Nephron (organoid): Measurements from ENCODE around the gene MOB1A.

Source experiments
- H3K27ac Mint-ChIP-seq, 3 experiments: 2 replicates each; pipeline ENCODE4 v1.8.0; 2020; ENCODE audit warnings: mixed read lengths in 3 of 3, mild to moderate bottlenecking in 2 of 3, moderate library complexity in 1 of 3
- H3K27me3 Mint-ChIP-seq: 2 replicates; pipeline ENCODE4 v1.8.0; 2021; ENCODE audit warnings: low read depth, mild to moderate bottlenecking, moderate library complexity, mixed read lengths
- H3K36me3 Mint-ChIP-seq: 2 replicates; pipeline ENCODE4 v1.8.0; 2020; ENCODE audit warnings: low read depth, mixed read lengths
- H3K4me1 Mint-ChIP-seq: 2 replicates; pipeline ENCODE4 v1.8.0; 2020; ENCODE audit warnings: mixed read lengths
- H3K4me3 Mint-ChIP-seq, 3 experiments: 2 replicates each; pipeline ENCODE4 v1.8.0; 2020; ENCODE audit warnings: mild to moderate bottlenecking in 3 of 3, mixed read lengths in 3 of 3, moderate library complexity in 2 of 3
- H3K9me3 Mint-ChIP-seq: 2 replicates; pipeline ENCODE4 v1.8.0; 2020; ENCODE audit warnings: mixed read lengths
- TF ChIP-seq, protein P1 (sequence below), 3 experiments: fragments of 200-600 bp; sonication (generic); IDR thresholded peaks; one replicate each; pipeline ENCODE4 v1.5.0; 2021; ENCODE audit warnings: antibody characterized with exemption in 3 of 3; ENCODE audit not compliant: unreplicated experiment in 3 of 3

Gene MOB1A

DNA sequence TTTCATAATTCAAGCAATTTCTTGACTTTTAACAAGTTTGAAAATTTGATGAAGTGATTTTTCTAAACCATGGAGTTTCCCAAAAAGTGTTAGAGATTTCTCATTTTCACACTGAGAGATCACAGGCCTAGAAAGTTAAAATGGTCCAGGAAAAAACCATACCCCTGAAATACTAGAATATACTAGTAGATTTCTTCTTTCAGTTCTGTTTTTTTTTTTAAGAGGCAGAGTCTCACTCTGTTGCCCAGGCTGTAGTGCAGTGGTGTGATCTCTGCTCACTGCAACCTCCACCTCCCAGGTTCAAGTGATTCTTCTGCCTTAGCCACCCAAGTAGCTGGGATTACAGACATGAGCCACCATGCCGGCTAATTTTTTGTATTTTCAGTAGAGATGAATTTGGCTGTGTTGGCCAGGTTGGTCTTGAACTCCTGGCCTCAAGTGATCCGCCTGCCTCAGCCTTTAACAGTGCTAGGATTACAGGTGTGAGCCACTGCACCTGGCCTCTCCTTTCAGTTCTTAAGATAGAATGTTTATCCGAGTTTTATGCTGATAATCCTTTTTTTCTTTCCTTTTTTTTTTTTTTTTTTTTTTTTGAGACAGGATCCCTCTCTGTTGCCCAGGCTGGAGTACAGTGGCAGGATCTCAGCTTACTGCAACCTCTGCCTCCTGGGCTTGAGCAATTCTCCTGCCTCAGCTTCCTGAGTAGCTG, 34.2 kb upstream of the MOB1A start:
- TF ChIP-seq, protein P1, sequence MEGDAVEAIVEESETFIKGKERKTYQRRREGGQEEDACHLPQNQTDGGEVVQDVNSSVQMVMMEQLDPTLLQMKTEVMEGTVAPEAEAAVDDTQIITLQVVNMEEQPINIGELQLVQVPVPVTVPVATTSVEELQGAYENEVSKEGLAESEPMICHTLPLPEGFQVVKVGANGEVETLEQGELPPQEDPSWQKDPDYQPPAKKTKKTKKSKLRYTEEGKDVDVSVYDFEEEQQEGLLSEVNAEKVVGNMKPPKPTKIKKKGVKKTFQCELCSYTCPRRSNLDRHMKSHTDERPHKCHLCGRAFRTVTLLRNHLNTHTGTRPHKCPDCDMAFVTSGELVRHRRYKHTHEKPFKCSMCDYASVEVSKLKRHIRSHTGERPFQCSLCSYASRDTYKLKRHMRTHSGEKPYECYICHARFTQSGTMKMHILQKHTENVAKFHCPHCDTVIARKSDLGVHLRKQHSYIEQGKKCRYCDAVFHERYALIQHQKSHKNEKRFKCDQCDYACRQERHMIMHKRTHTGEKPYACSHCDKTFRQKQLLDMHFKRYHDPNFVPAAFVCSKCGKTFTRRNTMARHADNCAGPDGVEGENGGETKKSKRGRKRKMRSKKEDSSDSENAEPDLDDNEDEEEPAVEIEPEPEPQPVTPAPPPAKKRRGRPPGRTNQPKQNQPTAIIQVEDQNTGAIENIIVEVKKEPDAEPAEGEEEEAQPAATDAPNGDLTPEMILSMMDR (IDR thresholded peaks at IDR 0.05; ENCODE audit: unreplicated experiment in 3 of 3), result no peak
- Mint-ChIP-seq H3K27ac (no peak overlapping the region), H3K36me3 (peaks cover 25% of the 10 kb centered on the region), H3K9me3 (no peaks in the 10 kb centered on the region), H3K4me3 (no peak overlapping the region), H3K4me1 (no peaks in the 10 kb centered on the region), H3K27me3 (no peaks in the 10 kb centered on the region)

DNA sequence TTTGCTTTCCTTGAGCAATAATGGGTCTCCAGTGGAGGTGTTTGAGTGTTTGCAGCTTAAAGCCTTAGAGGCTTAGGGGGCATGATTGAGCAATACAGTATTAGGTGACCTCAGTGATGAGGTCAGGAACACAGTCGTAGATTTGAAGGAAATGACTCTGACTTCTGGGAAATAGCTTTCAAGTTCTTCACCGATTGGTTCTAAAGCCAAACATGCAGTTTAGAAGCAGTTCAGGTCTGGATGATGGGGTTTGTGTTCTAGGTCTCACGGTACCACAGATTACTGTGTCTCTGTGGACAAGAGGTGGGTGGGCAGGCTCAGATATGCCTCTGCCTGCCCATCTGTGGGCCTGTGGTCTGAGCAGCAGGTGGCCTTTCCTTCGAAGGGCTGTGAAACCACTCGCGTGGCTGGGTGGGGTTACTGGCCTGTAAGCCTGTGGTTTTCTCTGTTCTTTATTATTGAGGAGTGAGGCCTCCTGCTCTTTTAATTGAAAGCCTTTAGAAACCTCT, 27.6 kb upstream of the MOB1A start:
- no peaks in the 10 kb centered on the region for H3K27me3 Mint-ChIP-seq
- no peak overlapping the region for H3K4me3 Mint-ChIP-seq
- no peak overlapping the region for H3K27ac Mint-ChIP-seq
- H3K9me3 Mint-ChIP-seq, result no peaks in the 10 kb centered on the region
- H3K4me1 Mint-ChIP-seq, result peaks cover 8% of the 10 kb centered on the region
- peaks cover 15% of the 10 kb centered on the region for H3K36me3 Mint-ChIP-seq
- TF ChIP-seq, protein P1 (IDR thresholded peaks at IDR 0.05; ENCODE audit: unreplicated experiment in 3 of 3), result no peak

DNA sequence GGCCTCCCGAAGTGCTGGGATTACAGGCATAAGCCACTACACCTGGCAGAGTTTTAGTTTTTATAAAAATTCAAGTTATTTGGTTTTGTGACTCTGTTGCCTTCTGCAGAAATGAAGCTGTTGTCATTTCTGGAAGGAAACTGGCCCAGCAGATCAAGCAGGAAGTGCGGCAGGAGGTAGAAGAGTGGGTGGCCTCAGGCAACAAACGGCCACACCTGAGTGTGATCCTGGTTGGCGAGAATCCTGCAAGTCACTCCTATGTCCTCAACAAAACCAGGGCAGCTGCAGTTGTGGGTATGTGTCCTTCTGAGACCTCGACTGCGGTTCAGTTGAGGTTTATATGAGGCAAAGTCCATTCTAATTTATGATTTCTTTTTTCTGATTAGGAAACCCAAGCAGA, 26.9 kb upstream of the MOB1A start:
- H3K36me3 Mint-ChIP-seq, result peaks cover 12% of the 10 kb centered on the region
- no peaks in the 10 kb centered on the region for H3K9me3 Mint-ChIP-seq
- no peak overlapping the region for H3K4me3 Mint-ChIP-seq
- TF ChIP-seq, protein P1 (IDR thresholded peaks at IDR 0.05; ENCODE audit: unreplicated experiment in 3 of 3), result no peak
- no peak overlapping the region for H3K27ac Mint-ChIP-seq
- H3K27me3 Mint-ChIP-seq, result no peaks in the 10 kb centered on the region
- peaks cover 13% of the 10 kb centered on the region for H3K4me1 Mint-ChIP-seq

DNA sequence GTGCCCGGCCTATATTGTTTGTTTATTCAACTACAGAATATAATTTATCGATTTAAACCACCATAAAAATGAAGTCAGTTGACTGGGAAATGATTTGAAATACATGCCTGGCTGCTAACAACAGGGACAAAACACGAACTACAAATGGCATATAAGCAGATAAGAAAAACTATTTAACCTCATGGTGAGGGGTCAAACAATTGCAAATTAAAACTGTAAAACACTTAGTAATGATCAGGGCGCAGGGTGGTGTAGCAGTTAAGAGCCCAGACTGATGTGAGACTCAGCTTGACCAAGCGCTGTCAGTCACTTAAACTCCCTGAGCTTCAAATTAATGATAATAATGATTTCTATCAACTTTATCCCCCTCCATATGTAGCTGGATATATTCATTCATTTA, 26.4 kb upstream of the MOB1A start:
- H3K36me3 Mint-ChIP-seq, result peaks cover 12% of the 10 kb centered on the region
- H3K9me3 Mint-ChIP-seq, result no peaks in the 10 kb centered on the region
- no peak overlapping the region for H3K4me3 Mint-ChIP-seq
- peaks cover 18% of the 10 kb centered on the region for H3K4me1 Mint-ChIP-seq
- no peak overlapping the region for H3K27ac Mint-ChIP-seq
- H3K27me3 Mint-ChIP-seq, result no peaks in the 10 kb centered on the region
- TF ChIP-seq, protein P1 (IDR thresholded peaks at IDR 0.05; ENCODE audit: unreplicated experiment in 3 of 3), result no peak

DNA sequence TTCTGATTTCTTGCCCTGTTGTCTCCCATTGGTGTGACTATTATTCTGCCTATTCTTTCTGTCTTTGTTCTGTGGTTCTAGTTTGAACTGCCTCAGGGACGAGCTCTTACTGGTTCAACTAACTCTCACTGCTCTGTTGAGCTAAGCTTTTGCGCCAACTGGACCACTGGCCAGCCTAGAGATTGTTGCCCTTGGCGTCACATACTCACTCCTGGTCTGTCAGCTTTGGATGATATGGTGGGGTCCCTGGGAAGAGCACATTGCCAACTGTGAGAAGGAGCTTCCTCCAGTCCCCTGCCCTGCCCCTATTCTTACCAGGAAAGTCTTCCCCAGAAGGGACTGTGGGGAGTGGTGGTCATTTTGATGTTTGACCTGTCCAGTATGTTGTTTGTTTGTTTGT, 25.8 kb upstream of the MOB1A start:
- Mint-ChIP-seq H3K36me3 (peaks cover 7% of the 10 kb centered on the region), H3K9me3 (no peaks in the 10 kb centered on the region), H3K4me3 (no peak overlapping the region), H3K27ac (no peak overlapping the region), H3K4me1 (peaks cover 24% of the 10 kb centered on the region), H3K27me3 (no peaks in the 10 kb centered on the region)
- TF ChIP-seq, protein P1 (IDR thresholded peaks at IDR 0.05; ENCODE audit: unreplicated experiment in 3 of 3), result no peak

DNA sequence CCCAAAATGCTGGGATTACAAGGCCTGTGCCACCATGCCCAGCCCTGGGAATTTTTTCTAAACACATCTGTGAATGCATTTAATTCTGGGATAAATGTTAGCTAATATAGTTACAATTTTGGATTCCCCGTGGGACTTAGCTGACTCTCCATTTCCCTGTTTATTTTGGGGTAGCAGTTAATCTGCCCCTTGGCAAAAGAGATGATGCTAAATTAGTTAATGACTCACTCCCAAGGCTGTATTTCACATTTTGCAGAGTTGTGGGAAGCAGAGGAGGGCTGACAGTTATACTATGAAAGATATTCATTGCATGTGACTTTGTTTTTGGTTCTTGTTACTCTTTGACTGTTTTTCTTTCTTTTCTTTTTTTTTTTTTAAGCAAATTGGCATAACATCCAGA, 22.9 kb upstream of the MOB1A start:
- H3K27ac Mint-ChIP-seq, result peak overlapping the region in 1 of 3 experiments; percentile 18
- no peaks in the 10 kb centered on the region for H3K9me3 Mint-ChIP-seq
- TF ChIP-seq, protein P1 (IDR thresholded peaks at IDR 0.05; ENCODE audit: unreplicated experiment in 3 of 3), result no peak
- H3K4me1 Mint-ChIP-seq, result peaks cover 35% of the 10 kb centered on the region
- H3K27me3 Mint-ChIP-seq, result peaks cover 6% of the 10 kb centered on the region
- H3K4me3 Mint-ChIP-seq, result peak overlapping the region; percentile 64 to 70 (median 68)
- H3K36me3 Mint-ChIP-seq, result no peaks in the 10 kb centered on the region
